NCI-H1694 (cell line): ENCODE results near the gene NDE1.

Experiments used
- DNase-seq: peaks from one replicate; lab custom pipeline; 2025; lab: John Stamatoyannopoulos, UW

Gene NDE1

GRCh38 chr16:15770107-15770506, 120.1 kb downstream of the NDE1 start:
- no peak for DNase-seq

GRCh38 chr16:15770512-15770911, 120.5 kb downstream of the NDE1 start:
- no peak for DNase-seq

- DNase-seq, result no peak
These were observed 121.6 kb downstream of the NDE1 start for GRCh38 chr16:15771694-15772093.

- DNase-seq, result no peak
These were observed 122.7 kb downstream of the NDE1 start for GRCh38 chr16:15772579-15773293.

GRCh38 chr16:15773968-15774367, 123.9 kb downstream of the NDE1 start:
- DNase-seq, result no peak

GRCh38 chr16:15775209-15775608, 125.2 kb downstream of the NDE1 start:
- DNase-seq, result no peak

- DNase-seq, result no peak
These were observed 125.7 kb downstream of the NDE1 start for GRCh38 chr16:15775663-15776304.
